ENCODE results near the gene RNF167.

Gene RNF167

GRCh38 chr17:4978726-4979125 lies 38.7 kb downstream of the RNF167 start:
- no peak for DNase-seq (ENCODE audit: low spot score)

GRCh38 chr17:4980644-4981216 lies 40.7 kb downstream of the RNF167 start:
- DNase-seq (ENCODE audit: low spot score), result no peak

GRCh38 chr17:4982305-4982704 lies 42.2 kb downstream of the RNF167 start:
- no peak for DNase-seq (ENCODE audit: low spot score)

GRCh38 chr17:4986403-4986802 lies 46.3 kb downstream of the RNF167 start:
- DNase-seq (ENCODE audit: low spot score), result no peak

GRCh38 chr17:4986951-4987766 lies 47.1 kb downstream of the RNF167 start, which contains the start of gene CAMTA2:
Gene CAMTA2 (minus strand): TSS chr17:4987675. CDS start chr17:4986222, 1,453 bp downstream.
- DNase-seq (ENCODE audit: low spot score), result peak; percentile 91

- DNase-seq (ENCODE audit: low spot score), result no peak
These were observed 47.9 kb downstream of the RNF167 start for GRCh38 chr17:4987767-4988567.

GRCh38 chr17:4994081-4994595 lies 54.1 kb downstream of the RNF167 start:
- no peak for DNase-seq (ENCODE audit: low spot score)

All from left forelimb (tissue), 1 donor.